HG03469 (cell line): ENCODE results near the gene REEP1.
A peak's percentile ranks its signal among the peaks of the same experiment; 100 is the strongest.

ENCODE experiments used
- ATAC-seq: cut with Tn5 transposase; IDR thresholded peaks from one replicate; pipeline ENCODE4 v1.9.1; 2021; ENCODE audit warnings: mild to moderate bottlenecking, moderate library complexity, moderate number of reproducible peaks; ENCODE audit not compliant: unreplicated experiment

The REEP1 gene

GRCh38 chr2:86226636-86227520, 110.5 kb downstream of the REEP1 start:
- ATAC-seq: no peak

GRCh38 chr2:86226070-86226469, 111.4 kb downstream of the REEP1 start:
- ATAC-seq: no peak

- peak; percentile 68 for ATAC-seq
Observed at GRCh38 chr2:86225581-86225980, 111.8 kb downstream of the REEP1 start.

- no peak for ATAC-seq
Observed at GRCh38 chr2:86224645-86225355, 112.6 kb downstream of the REEP1 start.

- no peak for ATAC-seq
Observed at GRCh38 chr2:86223927-86224560, 113.4 kb downstream of the REEP1 start.

GRCh38 chr2:86223140-86223926, 114.1 kb downstream of the REEP1 start:
- no peak for ATAC-seq

GRCh38 chr2:86221066-86221684, 116.3 kb downstream of the REEP1 start:
- ATAC-seq: no peak

GRCh38 chr2:86219896-86220295, 117.5 kb downstream of the REEP1 start:
- no peak for ATAC-seq

GRCh38 chr2:86218124-86218523, 119.3 kb downstream of the REEP1 start:
- no peak for ATAC-seq

- ATAC-seq: no peak
Observed at GRCh38 chr2:86216575-86217555, 120.6 kb downstream of the REEP1 start.

- ATAC-seq: no peak
Observed at GRCh38 chr2:86214503-86214832, 123.0 kb downstream of the REEP1 start.

- ATAC-seq: no peak
Observed at GRCh38 chr2:86213699-86214502, 123.5 kb downstream of the REEP1 start.

- no peak for ATAC-seq
Observed at GRCh38 chr2:86213056-86213455, 124.4 kb downstream of the REEP1 start.

GRCh38 chr2:86211796-86212188, 125.6 kb downstream of the REEP1 start:
- no peak for ATAC-seq

- no peak for ATAC-seq
Observed at GRCh38 chr2:86211033-86211795, 126.2 kb downstream of the REEP1 start.

GRCh38 chr2:86204458-86204857, 133.0 kb downstream of the REEP1 start:
- ATAC-seq: no peak

GRCh38 chr2:86203614-86204013, 133.8 kb downstream of the REEP1 start:
- no peak for ATAC-seq

GRCh38 chr2:86202702-86203101, 134.7 kb downstream of the REEP1 start:
- no peak for ATAC-seq
